Activated CD8-positive, alpha-beta memory T cell treated with anti-CD3 and anti-CD28 coated beads, Interleukin-2, amount 10 ng/mL, durations not matched to agents 7 days and 5 days (primary cell): ENCODE measurements around the gene CRACR2A. TPM values are rescaled to one million over a fixed set of nuclear protein-coding genes. Genes with fewer than 3 reads are reported as not detected.

Experiments used
- ATAC-seq: fragments of 150-1000 bp; cut with Tn5 transposase; one replicate; pipeline ENCODE4 v1.10.0; 2021; ENCODE audit warnings: moderate library complexity
- CTCF ChIA-PET: fragments of 350-600 bp; sonication (Branson Sonifier 250); formaldehyde crosslinking; loops from one replicate; lab custom pipeline; 2021; ENCODE audit warnings: antibody characterized with exemption; lab: Charles Lee
- DNase-seq: peaks from one replicate; pipeline ENCODE4 v3.0.0-alpha.2; 2020
- H3K27ac Mint-ChIP-seq: one replicate; pipeline ENCODE4 v1.8.0; 2021; ENCODE audit warnings: mild to moderate bottlenecking, mixed read lengths
- H3K27me3 Mint-ChIP-seq: one replicate; pipeline ENCODE4 v1.8.0; 2021; ENCODE audit warnings: mixed read lengths
- H3K36me3 Mint-ChIP-seq: one replicate; pipeline ENCODE4 v1.8.0; 2021; ENCODE audit warnings: mild to moderate bottlenecking, mixed read lengths
- H3K4me1 Mint-ChIP-seq: one replicate; pipeline ENCODE4 v1.8.0; 2021; ENCODE audit warnings: mixed read lengths
- H3K4me3 Mint-ChIP-seq: one replicate; pipeline ENCODE4 v1.8.0; 2021; ENCODE audit warnings: mild to moderate bottlenecking, moderate library complexity, mixed read lengths
- H3K9me3 Mint-ChIP-seq: one replicate; pipeline ENCODE4 v1.8.0; 2022; ENCODE audit warnings: low read depth, mixed read lengths
- total RNA-seq, 2 experiments: library from RNA; stranded (reverse); gene quantifications; one replicate each; pipeline ENCODE4 v1.2.3, GENCODE V29; 2021

CRACR2A gene
- total RNA-seq, 2 experiments from 2014 or later: 36.5 to 52.0 TPM

DNA sequence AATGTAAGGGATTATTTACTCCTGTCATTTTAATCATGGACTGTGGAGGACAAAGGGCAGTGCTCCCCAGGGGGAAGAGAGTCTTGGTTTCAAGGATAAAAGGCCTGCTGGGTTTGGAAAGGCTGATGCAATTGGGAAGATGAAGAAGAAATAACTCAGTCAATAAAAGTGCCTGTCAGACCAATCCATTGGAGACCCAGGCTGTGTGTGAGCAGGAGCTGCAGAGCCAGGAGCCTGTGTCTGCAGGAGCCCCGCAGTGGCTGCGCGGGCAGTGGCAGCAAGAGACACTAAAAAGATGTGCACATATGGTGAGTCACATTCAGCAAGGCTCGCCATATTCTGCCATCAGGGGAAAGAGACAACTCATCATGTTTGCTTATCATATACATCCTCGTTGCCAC is 90.4 kb downstream of the CRACR2A start:
- no peak overlapping the region for H3K4me3 Mint-ChIP-seq
- DNase-seq (no peak), ATAC-seq (no peak)
- H3K36me3 Mint-ChIP-seq: peaks cover 43% of the 10 kb centered on the region
- H3K4me1 Mint-ChIP-seq: peaks cover 2% of the 10 kb centered on the region
- H3K9me3 Mint-ChIP-seq: no peaks in the 10 kb centered on the region
- peak overlapping the region; percentile 10 for H3K27ac Mint-ChIP-seq
- H3K27me3 Mint-ChIP-seq: no peaks in the 10 kb centered on the region
- CTCF ChIA-PET: no interaction called here

DNA sequence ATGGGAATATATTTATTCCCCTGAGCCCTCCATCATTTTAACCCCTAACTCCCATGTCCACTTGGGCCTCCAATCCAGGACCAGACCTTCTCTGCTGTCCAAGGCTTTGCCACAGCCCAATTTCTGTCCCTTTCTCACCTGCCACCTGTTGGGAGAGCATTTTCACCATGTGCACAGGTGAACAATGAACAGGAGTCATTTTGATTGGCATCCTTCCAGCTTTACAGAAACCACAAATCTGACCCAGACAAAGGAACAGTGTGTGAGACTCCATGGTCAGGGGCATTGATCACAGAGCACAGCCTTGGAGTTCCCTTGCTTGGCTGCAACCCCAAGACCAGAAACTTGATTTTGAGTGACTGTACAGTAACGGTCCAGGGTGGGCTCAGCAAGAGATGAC is 91.9 kb downstream of the CRACR2A start:
- DNase-seq (no peak), ATAC-seq (no peak)
- peaks cover 37% of the 10 kb centered on the region for H3K36me3 Mint-ChIP-seq
- no peaks in the 10 kb centered on the region for H3K27me3 Mint-ChIP-seq
- H3K27ac Mint-ChIP-seq: no peak overlapping the region
- no peak overlapping the region for H3K4me3 Mint-ChIP-seq
- H3K4me1 Mint-ChIP-seq: peaks cover 2% of the 10 kb centered on the region
- no peaks in the 10 kb centered on the region for H3K9me3 Mint-ChIP-seq
- CTCF ChIA-PET: interaction anchor here (0.8 to 1.3 kb wide), 2 partner anchors 24 to 116 kb away, joined by 3 read pairs; no protein-coding TSS in a partner anchor

DNA sequence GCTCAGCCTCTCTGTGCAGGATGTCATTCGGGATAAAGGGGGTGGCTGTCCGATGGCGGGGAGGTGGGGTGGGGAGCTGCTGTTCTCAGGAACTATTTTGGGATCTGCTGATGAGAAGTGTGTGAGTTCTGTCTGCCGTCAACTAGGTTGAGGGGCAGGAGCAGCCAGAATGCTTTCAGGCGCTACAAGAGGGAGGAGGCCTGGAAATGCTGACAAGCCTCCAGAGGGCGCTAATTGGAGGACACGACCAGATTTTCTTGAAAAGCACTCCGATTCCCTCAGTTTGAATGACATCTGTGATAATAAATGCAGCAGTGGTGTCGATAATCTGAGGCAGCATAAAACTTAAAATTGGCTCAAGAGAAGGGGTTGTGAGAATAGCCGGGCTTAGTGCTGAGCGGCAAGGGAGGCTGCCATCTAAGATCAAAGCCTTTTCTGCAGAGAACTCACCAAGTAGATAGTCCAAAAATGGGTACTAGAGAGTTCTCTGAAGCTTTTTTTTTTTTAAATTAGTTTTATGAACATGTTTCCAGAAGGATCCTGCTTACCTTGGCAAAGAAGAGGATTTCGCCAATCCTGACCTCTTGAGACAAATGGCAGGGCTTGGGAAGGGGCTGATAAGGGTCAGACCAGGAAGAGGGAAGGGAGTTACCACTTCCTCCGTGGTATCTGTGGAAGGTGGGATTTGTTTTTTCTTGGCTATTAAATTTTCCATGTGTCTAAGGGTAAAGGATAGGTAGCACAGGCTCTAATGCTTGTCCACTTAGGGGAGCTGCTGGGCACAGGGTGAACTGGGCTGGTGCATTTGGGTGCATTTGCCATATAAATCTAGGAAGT is 94.4 kb downstream of the CRACR2A start:
- Mint-ChIP-seq H3K27ac (peak overlapping the region; percentile 61), H3K4me3 (no peak overlapping the region), H3K36me3 (peaks cover 32% of the 10 kb centered on the region), H3K27me3 (no peaks in the 10 kb centered on the region), H3K4me1 (peaks cover 2% of the 10 kb centered on the region), H3K9me3 (no peaks in the 10 kb centered on the region)
- CTCF ChIA-PET: interaction anchor here (0.6 to 2.2 kb wide), 11 partner anchors 10 to 358 kb away, joined by 3 to 9 read pairs (median 3); partner anchors contain the start of gene CRACR2A
- ATAC-seq: no peak
- peak; percentile 52 for DNase-seq

DNA sequence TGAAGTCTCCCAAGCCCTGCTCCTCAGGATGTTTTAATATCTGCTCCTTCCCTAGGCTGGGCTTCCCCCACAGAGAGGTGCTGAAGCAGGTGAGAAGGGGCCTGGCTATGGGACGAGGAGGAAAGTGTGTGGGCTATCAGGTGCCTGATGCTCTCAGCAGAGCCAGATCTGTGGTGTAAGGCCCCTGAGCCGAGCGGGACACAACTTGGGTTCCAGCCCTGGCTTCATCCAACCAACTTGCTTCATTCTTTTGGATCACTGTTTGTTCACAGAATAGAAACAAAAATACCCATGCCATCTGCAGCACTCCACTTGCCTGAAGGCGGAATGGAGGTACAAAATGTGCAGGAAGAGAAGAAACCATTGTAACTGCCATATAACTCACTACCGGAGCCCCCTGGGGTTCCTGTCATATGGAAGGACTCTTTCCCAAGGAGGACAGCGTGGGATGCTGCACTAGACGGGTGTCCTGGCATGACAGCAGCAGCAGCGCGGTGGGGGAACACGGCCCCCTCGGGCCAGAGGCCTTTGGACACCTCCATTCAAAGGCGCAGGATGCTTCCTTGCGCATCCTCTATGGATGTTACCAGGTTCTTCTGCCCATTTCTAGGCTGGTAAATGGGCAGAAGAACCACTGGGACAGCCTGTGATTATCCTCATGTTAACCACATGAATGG is 95.8 kb downstream of the CRACR2A start:
- Mint-ChIP-seq H3K4me3 (no peak overlapping the region), H3K27me3 (no peaks in the 10 kb centered on the region), H3K9me3 (no peaks in the 10 kb centered on the region), H3K36me3 (peaks cover 39% of the 10 kb centered on the region), H3K4me1 (peaks cover 2% of the 10 kb centered on the region), H3K27ac (no peak overlapping the region)
- CTCF ChIA-PET: interaction anchor here (1.2 to 2.0 kb wide), 5 partner anchors 9 to 357 kb away, joined by 3 to 8 read pairs (median 4); partner anchors contain the start of gene CRACR2A
- DNase-seq: no peak
- no peak for ATAC-seq

DNA sequence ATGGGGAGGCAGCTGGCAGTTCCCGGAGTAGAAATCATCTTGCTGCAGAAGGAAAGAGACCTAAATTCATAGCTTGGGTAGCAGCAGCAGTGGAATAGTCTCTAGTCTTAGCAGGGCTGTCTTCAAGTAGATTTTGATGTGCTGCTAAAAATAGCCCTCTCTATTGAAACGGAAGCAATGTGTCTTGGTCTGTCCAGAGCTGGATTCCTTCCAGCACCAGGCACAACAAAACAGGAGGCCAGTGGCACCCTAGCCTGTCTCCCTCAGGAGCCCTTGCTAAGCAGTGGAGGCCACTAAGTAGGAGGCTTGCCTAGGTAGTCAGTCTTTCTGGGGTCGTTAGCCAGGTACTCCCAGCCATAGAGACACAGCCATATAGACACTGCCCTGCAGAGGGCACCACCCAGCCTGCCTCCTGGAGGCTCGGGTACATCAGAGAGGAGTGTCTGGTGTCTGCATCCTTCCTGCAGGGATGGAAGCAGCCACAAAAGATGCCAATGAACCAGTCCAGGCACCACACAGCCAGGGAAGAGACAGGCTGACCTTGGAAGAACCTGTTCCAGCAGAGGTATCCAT is 97.5 kb downstream of the CRACR2A start:
- Mint-ChIP-seq H3K4me1 (peaks cover 7% of the 10 kb centered on the region), H3K4me3 (no peak overlapping the region), H3K36me3 (peaks cover 37% of the 10 kb centered on the region), H3K27ac (no peak overlapping the region), H3K9me3 (no peaks in the 10 kb centered on the region), H3K27me3 (no peaks in the 10 kb centered on the region)
- DNase-seq (peak; percentile 54), ATAC-seq (peak; percentile 68)
- CTCF ChIA-PET: interaction anchor here (0.7 to 2.0 kb wide), 8 partner anchors 9 to 355 kb away, joined by 3 to 7 read pairs (median 4); partner anchors contain the start of gene CRACR2A

DNA sequence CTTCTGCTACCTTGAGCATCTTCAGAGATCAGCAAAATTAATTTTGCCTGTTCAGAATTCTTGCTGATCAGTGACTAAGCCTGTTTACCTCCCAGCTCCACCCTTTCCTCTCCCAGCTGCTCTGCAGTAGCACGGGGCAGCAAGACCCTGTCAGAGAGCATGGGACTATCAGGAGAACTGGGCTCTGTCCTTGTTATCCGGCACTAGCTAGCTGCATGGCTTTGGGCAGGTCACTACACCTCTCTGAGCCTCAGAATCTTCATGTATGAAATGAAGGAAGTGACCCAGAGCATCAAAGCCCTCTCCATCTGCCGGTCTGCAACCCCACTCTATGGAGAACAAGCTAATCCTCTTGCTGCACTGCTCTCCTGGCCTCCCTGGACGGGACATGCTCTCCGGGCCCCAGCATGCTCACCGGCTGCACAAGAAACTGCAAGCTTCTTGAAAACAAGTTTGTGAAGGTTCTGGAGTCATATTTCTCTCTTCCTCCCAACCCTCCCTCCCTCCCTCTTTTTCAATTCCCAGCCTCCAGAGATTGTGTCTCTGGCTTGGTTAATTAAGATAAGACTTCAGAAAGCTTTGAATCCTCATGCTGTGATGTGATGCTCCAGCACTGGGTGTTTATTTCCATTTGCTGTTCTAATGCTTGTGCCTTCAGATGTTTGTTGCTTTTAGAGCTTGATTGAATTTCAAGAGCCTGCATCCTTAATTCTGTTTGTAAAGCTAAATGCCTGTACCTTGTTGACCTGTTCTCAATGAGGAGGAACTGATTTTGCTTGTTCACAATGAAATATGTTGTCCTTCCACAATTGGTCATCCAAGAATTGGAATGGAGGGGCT is 101.1 kb downstream of the CRACR2A start:
- CTCF ChIA-PET: interaction anchor here (0.7 to 1.8 kb wide), 5 partner anchors 48 to 152 kb away, joined by 3 to 5 read pairs (median 3); no protein-coding TSS in a partner anchor
- no peaks in the 10 kb centered on the region for H3K27me3 Mint-ChIP-seq
- DNase-seq (no peak), ATAC-seq (no peak)
- no peaks in the 10 kb centered on the region for H3K9me3 Mint-ChIP-seq
- H3K4me1 Mint-ChIP-seq: peaks cover 19% of the 10 kb centered on the region
- peaks cover 25% of the 10 kb centered on the region for H3K36me3 Mint-ChIP-seq
- H3K4me3 Mint-ChIP-seq: no peak overlapping the region
- peak overlapping the region; percentile 10 for H3K27ac Mint-ChIP-seq

DNA sequence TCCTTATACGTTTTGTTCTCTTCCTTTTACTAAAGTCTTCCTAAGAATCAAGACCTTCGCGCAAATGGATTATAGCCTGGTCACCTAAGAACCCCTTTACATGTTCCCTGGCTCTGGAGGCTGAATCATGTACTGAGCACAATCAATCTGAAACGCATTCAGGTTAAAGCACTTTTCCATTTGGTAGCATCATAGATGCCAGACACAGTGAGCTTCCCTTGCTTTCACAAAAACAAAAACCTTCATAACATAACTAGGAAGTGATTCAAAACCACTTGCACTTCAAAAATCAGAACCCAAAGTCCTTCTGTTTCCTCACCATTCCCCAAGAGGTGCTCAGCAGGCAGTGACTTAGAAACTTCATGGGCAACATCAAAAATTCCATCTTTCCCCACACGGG is 105.4 kb downstream of the CRACR2A start:
- no peaks in the 10 kb centered on the region for H3K27me3 Mint-ChIP-seq
- ATAC-seq (no peak), DNase-seq (no peak)
- H3K4me3 Mint-ChIP-seq: no peak overlapping the region
- H3K4me1 Mint-ChIP-seq: peaks cover 20% of the 10 kb centered on the region
- H3K36me3 Mint-ChIP-seq: peaks cover 18% of the 10 kb centered on the region
- no peaks in the 10 kb centered on the region for H3K9me3 Mint-ChIP-seq
- no peak overlapping the region for H3K27ac Mint-ChIP-seq
- CTCF ChIA-PET: interaction anchor here (1.2 to 3.0 kb wide), 5 partner anchors 130 to 347 kb away, joined by 3 to 11 read pairs (median 4); no protein-coding TSS in a partner anchor

DNA sequence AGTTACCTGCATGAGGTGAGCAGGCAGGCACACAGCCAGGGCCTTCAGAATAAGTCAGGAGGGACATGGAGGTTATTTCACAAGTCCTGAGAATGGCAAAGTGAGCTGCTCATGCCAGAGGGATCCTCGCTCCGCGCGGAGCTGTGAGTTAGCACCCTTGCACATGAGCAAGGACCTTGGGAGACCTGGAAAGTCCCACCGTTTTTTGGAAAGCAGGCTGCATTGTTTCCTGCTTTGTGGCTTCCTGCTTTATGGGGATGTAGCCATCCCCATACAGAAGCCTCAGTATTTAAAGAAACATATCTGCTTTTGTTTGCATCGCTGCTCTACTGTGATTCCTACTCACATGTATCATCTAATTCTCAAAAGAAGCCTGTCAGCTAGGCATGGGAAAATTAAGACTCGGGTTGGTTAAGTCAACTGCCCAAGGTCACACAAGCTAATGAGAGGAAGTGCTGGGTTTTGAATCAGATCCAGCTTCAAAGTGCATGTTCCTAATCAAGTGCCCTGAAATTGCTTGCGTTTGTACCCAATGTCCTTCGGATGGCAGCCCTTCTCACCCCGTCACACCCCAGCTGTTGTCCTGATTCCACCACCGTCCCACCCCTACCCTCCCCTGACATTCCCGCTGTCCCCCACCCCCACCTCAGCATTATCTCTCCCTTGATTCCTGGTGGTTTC is 106.2 kb downstream of the CRACR2A start:
- Mint-ChIP-seq H3K36me3 (peaks cover 14% of the 10 kb centered on the region), H3K4me1 (peaks cover 19% of the 10 kb centered on the region), H3K4me3 (no peak overlapping the region), H3K27me3 (no peaks in the 10 kb centered on the region), H3K9me3 (no peaks in the 10 kb centered on the region), H3K27ac (peak overlapping the region; percentile 47)
- CTCF ChIA-PET: interaction anchor here (0.9 to 3.0 kb wide), 6 partner anchors 8 to 346 kb away, joined by 3 to 11 read pairs (median 4); no protein-coding TSS in a partner anchor
- DNase-seq (no peak), ATAC-seq (no peak)

DNA sequence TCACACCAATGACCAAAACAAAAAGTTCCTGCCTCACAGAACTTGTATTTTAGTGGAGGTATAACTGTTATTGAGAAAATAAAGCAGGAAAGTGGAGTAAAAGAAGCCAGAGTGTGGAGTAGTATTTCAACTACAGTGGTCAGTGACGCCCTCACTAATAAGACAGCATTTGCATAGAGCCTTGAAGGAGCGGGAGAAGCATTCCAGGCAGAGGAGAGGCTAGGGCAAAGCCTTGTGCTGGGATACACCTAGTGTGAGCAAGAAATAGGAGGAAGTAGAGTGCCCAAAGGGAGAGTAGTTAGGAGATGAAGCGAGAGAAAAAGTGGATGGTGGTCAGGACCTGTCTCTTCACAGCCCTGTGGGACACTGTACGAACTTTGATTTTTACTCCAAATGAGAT is 107.8 kb downstream of the CRACR2A start:
- Mint-ChIP-seq H3K4me3 (no peak overlapping the region), H3K27me3 (no peaks in the 10 kb centered on the region), H3K9me3 (no peaks in the 10 kb centered on the region), H3K4me1 (peaks cover 15% of the 10 kb centered on the region), H3K36me3 (peaks cover 14% of the 10 kb centered on the region), H3K27ac (no peak overlapping the region)
- DNase-seq (no peak), ATAC-seq (no peak)
- CTCF ChIA-PET: no interaction called here

DNA sequence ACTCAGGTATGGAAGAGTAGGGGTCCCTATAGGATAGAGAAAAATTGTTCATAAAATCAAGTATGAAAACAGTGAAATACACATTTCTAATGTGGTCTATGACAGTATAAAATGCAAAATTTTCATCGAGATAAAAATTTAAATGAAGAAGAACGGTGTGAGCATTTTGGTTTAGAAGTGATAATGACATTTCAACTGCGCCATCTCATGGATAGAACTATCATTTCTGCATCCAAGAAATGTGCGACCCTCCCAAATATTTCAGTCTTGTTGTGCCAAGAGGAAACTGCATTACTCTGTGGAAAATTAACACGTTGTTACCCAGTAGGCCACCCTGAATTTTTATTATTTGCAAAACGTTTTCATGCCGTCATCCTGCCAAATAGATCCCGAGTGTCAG is 108.8 kb downstream of the CRACR2A start:
- H3K9me3 Mint-ChIP-seq: no peaks in the 10 kb centered on the region

DNA sequence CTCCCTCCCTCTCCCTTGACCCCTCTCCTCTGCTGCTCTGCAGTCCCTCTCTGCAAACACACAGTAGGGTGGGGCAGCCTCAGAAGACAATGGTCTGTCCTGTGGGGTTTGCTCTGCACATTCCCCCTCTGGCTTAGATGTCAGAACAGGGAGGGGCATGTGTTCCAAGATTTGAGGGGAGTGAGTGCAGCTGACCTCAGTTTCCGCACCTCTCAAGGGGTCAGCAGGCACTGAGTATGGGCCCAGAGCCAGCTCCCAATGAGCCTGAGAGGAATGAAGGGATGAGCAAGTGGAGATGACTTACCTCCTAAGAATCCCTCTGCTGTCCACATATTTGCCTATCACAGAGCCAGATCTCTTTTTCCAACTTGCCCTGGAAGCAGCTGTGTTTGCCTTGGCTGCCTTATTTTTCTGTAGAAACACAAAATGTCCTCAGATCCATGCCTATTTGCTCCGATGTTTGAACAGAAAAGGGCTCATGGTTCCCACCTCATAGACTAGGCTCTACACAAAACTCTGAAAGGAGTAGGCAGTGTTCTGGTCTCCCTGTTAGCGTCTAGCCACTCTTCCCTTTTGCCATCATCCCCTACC is 111.4 kb downstream of the CRACR2A start:
- Mint-ChIP-seq H3K36me3 (peaks cover 9% of the 10 kb centered on the region), H3K4me1 (no peaks in the 10 kb centered on the region), H3K27ac (no peak overlapping the region), H3K4me3 (no peak overlapping the region), H3K9me3 (no peaks in the 10 kb centered on the region), H3K27me3 (no peaks in the 10 kb centered on the region)
- CTCF ChIA-PET: no interaction called here
- DNase-seq (no peak), ATAC-seq (no peak)

More for the DNA sequence above, 108.8 kb downstream of the CRACR2A start:
- Mint-ChIP-seq H3K27ac (no peak overlapping the region), H3K27me3 (no peaks in the 10 kb centered on the region), H3K4me3 (no peak overlapping the region), H3K36me3 (peaks cover 14% of the 10 kb centered on the region), H3K4me1 (peaks cover 15% of the 10 kb centered on the region)
- CTCF ChIA-PET: no interaction called here
- DNase-seq (no peak), ATAC-seq (no peak)

DNA sequence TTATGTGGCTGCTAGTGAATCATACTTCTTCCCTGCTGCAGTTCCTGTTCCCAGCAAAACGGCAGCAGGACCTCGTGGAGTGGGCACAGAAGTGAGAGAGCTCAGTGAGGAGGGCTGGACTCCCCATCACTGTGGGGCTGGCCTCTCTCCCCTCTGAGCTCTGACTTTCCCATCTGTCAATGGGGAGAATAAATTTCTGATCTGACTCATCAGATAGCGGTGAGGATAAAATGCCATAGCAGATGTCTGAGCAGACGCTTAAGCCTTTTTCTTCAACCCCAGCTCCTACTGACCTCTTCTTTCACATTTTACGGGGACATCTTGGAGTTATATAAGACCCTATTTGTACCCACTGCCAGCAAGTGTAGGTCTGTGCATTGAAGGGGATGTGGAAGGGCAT is 116.6 kb downstream of the CRACR2A start:
- H3K36me3 Mint-ChIP-seq: peaks cover 12% of the 10 kb centered on the region

More for the DNA sequence above, 116.6 kb downstream of the CRACR2A start:
- CTCF ChIA-PET: interaction anchor here (0.7 to 1.1 kb wide), 2 partner anchors 25 to 336 kb away, joined by 3 read pairs; no protein-coding TSS in a partner anchor
- ATAC-seq (no peak), DNase-seq (no peak)
- Mint-ChIP-seq H3K27me3 (no peaks in the 10 kb centered on the region), H3K4me3 (no peak overlapping the region), H3K27ac (no peak overlapping the region), H3K4me1 (peaks cover 23% of the 10 kb centered on the region), H3K9me3 (no peaks in the 10 kb centered on the region)
